NCI-H524 (cell line): ENCODE results near the gene ALG10B.

Experiments
- DNase-seq, 2 experiments: peaks; one replicate each; lab custom pipeline; 2025; lab: John Stamatoyannopoulos, UW

The ALG10B gene

DNA sequence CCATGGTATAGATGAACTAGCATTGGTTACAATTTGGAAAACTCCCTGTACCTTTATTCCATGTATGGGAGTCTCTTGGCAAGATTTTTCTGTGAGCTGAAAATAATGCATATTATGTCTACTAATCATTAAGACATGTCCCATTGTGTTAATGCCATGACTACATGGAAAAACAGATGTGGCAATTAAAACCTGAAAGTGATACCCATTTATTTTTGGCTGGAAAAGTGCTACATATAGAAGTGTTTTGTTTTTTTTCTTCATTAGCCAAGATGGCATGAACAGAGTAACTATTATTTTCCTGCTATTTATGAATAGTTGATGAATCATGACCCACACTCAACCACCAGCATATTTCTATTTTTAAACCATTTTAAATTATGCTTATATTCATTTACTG lies 58.2 kb downstream of the ALG10B start:
- DNase-seq, result no peak
